AG09309 (cell line): ENCODE measurements around the gene IGF2BP1.
"Not testable (repeated sequence)": the region's sequence is repeated elsewhere in the genome, so short reads cannot be mapped to it uniquely, and the experiment has no call there.

Source experiments
- DNase-seq: peaks from one replicate; pipeline ENCODE4 v3.0.0-alpha.2; 2010; ENCODE audit warnings: low read depth
- H3K4me3 ChIP-seq: 2 replicates; pipeline ENCODE4 v1.5.1; 2011; ENCODE audit warnings: mild to moderate bottlenecking, low read depth, low read length, moderate library complexity; ENCODE audit not compliant: control insufficient read depth
- CTCF ChIP-seq: IDR thresholded peaks from 2 replicates; pipeline ENCODE4 v1.5.1; 2011; ENCODE audit warnings: mild to moderate bottlenecking, low read depth, low read length, inconsistent platforms; ENCODE audit not compliant: insufficient read depth, control insufficient read depth; ENCODE audit errors: missing control alignments

Gene IGF2BP1

GRCh38 chr17:49082231-49082630 lies 85.0 kb downstream of the IGF2BP1 start:
- TF ChIP-seq CTCF = no peak
- DNase-seq = no peak
- H3K4me3 ChIP-seq = no peak overlapping the region

DNA sequence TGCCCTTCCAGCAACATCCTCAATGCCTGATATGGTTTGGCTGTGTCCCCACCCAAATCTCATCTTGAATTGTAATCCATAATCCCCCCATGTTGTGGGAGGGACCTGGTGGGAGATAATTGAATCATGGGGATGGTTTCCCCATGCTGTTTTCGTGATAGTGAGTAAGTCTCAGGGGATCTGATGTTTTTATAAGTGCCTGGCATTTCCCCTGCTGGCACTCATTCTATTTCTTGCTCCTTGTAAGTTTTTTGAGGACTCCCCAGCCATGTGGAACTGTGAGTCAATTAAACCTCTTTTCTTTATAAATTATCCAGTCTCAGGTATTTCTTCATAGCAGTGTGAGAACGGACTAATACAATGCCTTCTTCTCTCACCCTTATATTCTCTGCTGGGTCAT lies 87.9 kb downstream of the IGF2BP1 start:
- not testable (repeated sequence) for H3K4me3 ChIP-seq, DNase-seq

DNA sequence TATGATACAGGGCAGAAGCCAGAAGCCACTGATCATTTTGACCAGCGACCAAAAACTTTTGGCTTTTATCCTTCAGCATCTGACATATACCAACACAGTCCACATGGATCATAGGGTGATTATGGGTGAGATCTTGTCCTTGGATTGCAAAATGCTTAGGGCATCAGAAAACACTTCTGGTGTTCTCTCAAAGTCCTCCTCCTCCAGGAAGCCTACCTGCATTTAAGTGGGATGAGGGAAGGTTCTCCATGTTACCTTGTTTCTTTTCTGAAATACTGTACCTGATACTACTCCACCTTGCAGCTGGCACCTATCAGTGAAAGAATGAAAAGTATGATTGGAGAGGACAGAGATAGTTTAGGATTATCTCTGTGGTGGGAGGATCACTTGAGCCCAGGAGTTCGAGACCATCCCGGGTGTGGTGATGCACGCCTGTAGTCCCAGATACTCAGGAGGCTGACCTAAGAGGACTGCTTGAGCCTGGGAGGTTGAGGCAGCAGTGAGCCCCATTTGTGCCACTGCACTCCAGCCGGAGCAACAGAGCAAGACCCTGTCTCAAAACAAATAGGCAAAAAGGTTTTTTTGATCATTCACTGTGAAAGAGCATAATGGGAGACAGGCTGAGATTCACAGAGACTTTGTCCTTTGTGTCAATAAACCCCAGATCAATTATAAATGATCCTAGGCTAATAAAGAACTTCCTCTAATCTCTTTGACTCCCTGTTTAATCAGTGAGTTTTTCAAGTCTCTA lies 88.6 kb downstream of the IGF2BP1 start:
- H3K4me3 ChIP-seq = no peak overlapping the region
- no peak for TF ChIP-seq CTCF
- no peak for DNase-seq

GRCh38 chr17:49086316-49086605 lies 89.1 kb downstream of the IGF2BP1 start:
- H3K4me3 ChIP-seq = no peak overlapping the region
- no peak for TF ChIP-seq CTCF
- DNase-seq = no peak

GRCh38 chr17:49086649-49087048 lies 89.5 kb downstream of the IGF2BP1 start:
- no peak for TF ChIP-seq CTCF
- H3K4me3 ChIP-seq = no peak overlapping the region
- DNase-seq = no peak

GRCh38 chr17:49089094-49089493 lies 91.9 kb downstream of the IGF2BP1 start:
- TF ChIP-seq CTCF = no peak
- no peak for DNase-seq
- H3K4me3 ChIP-seq = no peak overlapping the region

DNA sequence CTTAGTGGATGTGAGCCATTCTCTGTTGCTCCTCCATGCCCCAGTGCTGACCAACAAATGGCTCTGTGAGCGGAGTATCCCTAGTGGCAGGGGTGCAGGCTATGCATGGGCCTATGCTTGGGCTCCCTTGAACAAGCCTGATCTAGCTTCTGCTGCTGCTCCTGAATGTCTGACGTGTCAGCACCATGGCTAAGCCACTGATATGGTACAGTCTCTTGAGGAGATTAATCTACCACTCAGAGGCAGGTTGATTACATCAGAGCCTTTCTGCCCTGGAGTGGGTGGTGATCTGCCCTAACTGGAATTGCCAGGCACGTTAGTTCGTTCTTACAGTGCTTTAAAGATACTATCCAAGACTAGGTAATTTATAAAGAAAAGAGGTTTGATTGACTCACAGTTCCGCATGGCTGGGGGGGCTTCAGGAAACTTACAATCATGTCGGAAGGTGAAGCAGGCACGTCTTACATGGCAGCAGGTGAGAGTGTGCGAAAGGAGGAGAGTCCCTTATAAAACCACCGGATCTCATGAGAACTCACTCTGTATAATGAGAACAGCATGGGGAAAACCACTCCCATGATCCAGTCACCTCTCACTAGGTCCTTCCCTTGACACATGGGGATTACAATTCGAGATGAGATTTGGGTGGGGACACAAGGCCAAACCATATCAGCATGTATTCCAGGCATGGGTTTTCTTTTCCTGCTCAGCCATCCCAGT lies 93.9 kb downstream of the IGF2BP1 start:
- TF ChIP-seq CTCF = no peak
- no peak for DNase-seq
- H3K4me3 ChIP-seq = no peak overlapping the region
